Measurements from ENCODE around the gene SCTR.

Gene SCTR

GRCh38 chr2:119442850-119443249 is 81.4 kb downstream of the SCTR start:
- no peak for DNase-seq (ENCODE audit: low read depth)

DNA sequence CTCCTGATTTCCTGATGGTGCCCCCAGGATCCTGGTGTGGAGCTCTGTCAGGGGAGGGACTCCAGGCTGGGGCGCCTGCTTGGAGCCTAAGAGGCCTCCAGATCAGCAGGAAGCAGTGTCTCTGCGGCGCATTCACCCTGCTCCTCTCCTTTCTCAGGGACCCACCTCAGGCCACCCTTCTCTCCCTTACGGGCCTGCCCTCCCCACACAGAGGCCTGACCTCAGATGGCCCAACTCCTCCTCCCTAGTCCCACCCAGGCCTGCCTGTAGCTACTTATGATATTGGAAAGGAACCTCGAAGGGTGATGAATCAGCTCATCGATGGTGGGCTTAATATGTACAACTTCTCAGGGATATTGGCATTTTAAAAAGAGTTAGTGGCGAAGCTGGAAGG is 82.1 kb downstream of the SCTR start:
- DNase-seq (ENCODE audit: low read depth), result no peak

DNA sequence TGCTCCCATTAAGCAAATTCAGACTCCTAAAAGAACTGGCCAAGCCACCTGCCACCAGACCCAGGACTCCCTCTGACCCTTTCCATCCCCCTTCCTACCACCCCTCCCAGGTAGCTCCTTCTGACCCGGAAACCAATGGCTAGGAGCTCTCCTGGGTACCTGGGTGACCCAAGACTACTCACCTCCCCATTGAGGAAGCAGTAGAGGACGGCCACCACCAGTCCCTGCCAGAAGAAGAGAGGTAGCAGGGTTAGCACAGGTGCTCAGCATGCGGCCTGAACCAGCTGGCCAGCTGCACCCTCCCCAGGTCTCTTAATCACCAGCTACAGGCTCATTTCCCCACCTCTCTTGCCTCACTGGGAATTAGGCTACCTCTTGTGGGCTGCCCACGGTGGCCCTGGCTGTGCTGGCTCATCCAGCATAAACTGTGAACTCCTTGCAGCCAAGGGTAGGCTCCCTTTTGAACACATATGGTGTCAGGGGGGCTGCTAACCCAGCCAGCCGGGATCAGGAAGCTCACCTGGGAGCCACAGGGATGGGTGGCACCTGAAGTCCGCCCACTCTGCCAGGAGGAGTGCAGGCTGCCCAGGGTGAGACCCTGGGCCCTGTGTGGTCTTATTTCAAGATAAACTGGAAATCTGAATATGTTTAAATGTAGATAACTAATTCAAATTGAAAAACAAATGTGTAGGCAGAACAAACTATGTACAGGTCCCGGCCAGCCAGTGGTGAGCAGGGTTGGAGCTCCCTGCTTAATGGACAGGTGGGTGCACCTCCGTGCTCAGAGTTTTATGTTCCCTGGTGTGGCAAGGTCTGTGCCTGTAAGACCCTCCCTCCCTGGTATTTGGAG is 82.7 kb downstream of the SCTR start:
- no peak for DNase-seq (ENCODE audit: low read depth)

- no peak for DNase-seq (ENCODE audit: low read depth)
Observed at GRCh38 chr2:119440873-119441272, 83.4 kb downstream of the SCTR start.

- no peak for DNase-seq (ENCODE audit: low read depth)
Observed at GRCh38 chr2:119440501-119440870, 83.8 kb downstream of the SCTR start.

DNA sequence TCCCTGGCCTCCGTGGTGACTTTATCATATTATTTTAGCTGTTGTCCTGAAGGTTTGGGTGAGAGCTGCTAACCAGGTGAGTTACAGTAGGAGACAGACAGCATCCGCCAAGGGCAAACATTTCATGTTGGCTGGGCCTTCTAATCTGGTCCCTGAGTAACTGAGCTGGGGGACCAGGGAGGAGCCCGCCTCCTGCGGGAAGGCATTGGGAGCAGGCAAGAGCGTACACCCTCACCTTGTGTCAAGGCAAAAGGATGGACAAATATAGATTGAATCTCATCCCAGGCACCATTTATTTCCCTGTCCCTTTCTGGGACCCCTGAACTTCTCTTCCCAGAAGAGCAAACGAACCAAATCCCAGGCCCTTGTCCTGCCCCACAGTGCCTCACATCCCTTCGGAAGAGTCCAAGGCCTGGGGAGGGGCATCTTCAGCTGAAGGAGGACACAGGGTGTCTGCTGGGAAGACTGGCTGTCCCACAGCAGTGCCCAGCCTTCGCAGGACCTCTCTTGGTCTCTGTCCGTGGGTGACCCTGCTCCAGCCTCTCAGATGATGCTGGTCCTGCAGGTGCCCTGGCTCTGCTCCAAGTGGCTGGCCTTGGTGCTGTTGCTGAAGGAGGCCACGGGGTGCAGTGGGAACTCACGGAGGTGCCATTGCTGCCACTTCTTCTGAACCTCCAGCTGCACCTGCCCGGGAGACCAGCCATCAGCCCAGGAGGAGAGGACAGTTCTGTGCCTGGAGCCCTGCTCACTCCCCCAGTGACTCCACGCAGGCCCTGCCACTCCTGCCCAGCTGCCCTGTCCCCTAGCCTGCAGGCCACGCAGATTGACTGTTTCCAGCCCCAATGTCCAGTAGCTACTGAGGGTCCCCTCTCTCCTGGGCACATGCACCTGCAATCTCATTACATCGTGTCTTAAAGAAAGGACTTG is 84.4 kb downstream of the SCTR start:
- DNase-seq (ENCODE audit: low read depth), result no peak

DNA sequence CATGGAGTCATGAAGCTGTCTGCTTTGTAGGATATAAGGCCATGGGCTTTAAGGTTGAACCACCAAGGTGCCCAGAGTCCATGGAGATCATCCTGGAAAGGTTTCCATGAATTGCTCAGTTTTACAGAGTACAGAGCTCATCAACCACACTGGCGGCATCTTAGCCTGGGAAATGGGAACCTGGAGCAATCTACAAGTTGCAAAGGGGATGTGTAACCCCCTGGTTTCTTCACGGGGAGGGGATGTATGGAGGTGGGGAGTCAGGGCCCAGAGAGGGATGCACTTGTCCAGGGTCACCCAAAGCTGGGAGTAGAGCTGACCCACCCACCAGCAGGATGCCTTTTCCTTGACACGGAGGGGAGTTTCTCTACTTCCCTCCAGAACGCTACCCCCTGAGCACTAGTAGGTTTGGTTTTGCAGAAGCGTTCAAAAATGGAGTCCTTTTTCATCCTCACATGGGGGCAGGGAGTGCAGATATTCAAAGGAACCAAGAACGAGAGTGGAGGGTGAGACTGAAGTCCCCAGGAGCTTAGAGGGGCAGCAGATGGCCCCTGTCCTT is 85.5 kb downstream of the SCTR start:
- DNase-seq (ENCODE audit: low read depth), result no peak

DNA sequence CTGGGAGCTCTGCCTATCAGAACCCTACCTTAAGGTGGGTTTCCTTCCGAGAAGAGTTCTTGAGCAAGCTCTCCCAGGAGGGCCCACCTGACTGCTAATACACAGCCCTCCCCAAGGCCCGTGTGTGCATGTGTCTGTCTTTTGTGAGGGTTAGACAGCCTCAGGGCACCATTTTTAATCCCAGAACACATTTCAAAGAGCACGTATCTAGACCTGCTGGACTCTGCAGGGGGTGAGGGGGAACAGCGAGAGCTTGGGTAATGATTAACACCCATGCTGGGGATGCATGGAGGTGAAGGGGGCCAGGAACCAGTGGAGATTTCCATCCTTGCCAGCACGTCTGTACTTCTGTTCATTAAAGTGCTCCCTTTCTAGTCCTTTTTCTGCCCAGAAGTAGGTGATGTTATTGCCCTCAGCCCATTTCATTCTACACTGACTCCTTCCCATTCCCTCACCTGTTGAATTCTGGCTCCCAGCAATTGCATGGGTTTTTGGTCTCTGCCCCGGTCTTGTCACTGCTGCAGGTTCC is 86.1 kb downstream of the SCTR start:
- no peak for DNase-seq (ENCODE audit: low read depth)

- no peak for DNase-seq (ENCODE audit: low read depth)
Observed at GRCh38 chr2:119436993-119437772, 87.1 kb downstream of the SCTR start.

- DNase-seq (ENCODE audit: low read depth), result no peak
Observed at GRCh38 chr2:119435953-119436297, 88.4 kb downstream of the SCTR start.

- DNase-seq (ENCODE audit: low read depth), result no peak
Observed at GRCh38 chr2:119435081-119435952, 89.0 kb downstream of the SCTR start.

- DNase-seq (ENCODE audit: low read depth), result no peak
Observed at GRCh38 chr2:119434664-119435063, 89.6 kb downstream of the SCTR start.

- no peak for DNase-seq (ENCODE audit: low read depth)
Observed at GRCh38 chr2:119433636-119434327, 90.5 kb downstream of the SCTR start.

DNA sequence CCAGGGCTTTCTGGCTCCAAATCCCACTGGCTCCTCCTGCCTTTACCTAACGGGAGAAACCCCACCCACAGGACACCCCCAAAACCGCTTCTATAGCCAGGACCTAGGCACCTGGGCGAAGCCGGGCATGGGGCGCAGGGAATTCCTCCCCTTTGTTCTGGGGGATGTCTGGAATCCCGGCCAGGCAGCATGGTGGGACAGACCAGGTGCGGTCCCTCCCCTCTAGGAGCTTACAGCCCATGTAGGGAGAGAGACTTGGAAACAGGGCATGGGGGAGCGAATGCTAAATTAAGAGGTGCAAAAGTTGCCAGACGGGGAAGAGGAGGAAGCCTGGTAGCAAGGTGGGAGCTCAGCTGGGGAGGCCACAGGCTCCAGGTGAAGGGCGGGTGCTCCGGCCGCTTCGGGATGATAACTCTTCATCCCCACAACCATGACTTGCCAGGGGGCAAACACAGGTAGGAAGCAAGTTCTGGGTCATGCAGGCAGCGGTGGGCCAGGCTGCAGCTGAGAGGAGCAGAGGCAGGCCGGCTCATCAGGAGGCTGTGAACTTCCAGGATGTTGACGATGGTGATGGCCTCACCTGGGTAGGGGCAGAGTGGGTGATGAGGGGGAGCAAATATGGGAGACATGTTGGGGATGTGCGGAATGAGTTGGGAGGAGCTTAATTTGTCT is 91.3 kb downstream of the SCTR start:
- DNase-seq (ENCODE audit: low read depth), result no peak

GRCh38 chr2:119431976-119432850 is 92.1 kb downstream of the SCTR start:
- no peak for DNase-seq (ENCODE audit: low read depth)

DNA sequence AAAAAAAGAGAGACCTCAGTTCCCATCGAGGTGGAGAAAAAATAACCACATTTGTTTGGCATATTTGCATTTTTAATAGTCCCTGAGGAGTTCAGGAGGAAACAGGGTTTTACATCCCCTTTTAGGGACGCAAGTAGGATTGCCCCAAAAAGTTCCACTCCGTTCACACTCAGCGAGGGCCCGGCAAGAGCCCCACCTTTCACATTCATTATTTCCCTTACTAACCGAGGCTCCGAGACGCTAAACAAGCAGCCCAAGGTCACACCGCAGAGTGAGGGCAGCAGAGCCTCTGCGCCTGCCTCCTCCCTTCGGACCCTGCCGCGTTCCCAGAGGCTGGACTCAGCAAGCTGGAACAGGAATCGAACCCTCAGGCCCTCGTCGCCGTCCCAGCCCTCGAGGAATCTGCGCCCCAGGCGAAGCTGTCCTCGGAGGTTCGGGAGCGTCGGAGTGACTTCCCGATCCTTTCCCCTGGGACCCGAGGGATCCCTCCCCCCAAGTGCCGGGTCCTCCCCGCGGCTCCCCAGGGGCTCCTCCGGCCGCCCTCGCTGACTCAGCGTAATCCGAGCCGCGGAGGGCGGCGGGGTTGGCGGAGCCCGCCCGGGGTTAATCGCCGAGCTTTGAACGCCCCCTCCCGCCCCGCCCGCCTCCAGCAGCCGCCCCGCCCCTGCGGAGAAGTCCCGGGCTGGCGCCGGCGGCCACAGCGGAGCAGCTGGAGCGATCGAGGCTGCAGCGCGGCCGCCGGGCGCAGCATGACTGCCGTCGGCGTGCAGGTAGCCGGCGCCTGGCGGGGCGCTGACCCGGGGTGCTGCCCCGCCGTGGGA is 92.9 kb downstream of the SCTR start, which contains the start of gene TMEM37:
Gene TMEM37, plus strand, starts transcription at position 700 of the 821 bp plus-strand sequence. Its CDS starts 50 bp downstream, at position 750.
- DNase-seq (ENCODE audit: low read depth), result peak; percentile 4

GRCh38 chr2:119430023-119430498 is 94.2 kb downstream of the SCTR start:
- no peak for DNase-seq (ENCODE audit: low read depth)
